ENCODE results near the gene DPP7. TPM values are rescaled to one million over a fixed set of nuclear protein-coding genes. Genes with fewer than 3 reads are reported as not detected.

Gene DPP7
- total and polyA plus RNA-seq, 10 of the 15 experiments (the other 5 are each of a cell fraction or from before 2014, with no cell fraction given): 0.68 to 245 (median 106) TPM

GRCh38 chr9:137070201-137070905 lies 44.2 kb downstream of the DPP7 start, which contains the start of gene SAPCD2 (continued):
- TF ChIP-seq PRDM15 (CRISPR knock-in tag; IDR thresholded peaks at IDR 0.05) (no peak), MEF2B (IDR thresholded peaks at IDR 0.05; ENCODE audit: partially characterized antibody, poor library complexity, severe bottlenecking) (no peak)

GRCh38 chr9:137069508-137070091 lies 44.9 kb downstream of the DPP7 start:
- Histone ChIP-seq H3K27ac (ENCODE audit: control insufficient read depth, insufficient read depth) (peak overlapping the region; percentile 10; the same call in 1 of the 2 replicates), H3K9ac (ENCODE audit: control insufficient read depth, insufficient read depth, low read length) (peak overlapping the region; percentile 56), H3K27me3 (replicated peaks in 1 of 2; ENCODE audit: control insufficient read depth in 2 of 2, insufficient read depth in 2 of 2, low read length in 1 of 2) (no peaks in the 10 kb centered on the region), H3K4me3 (peak overlapping the region; percentile 80), H3K79me2 (ENCODE audit: control insufficient read depth, insufficient read depth, low read length) (peaks cover 7% of the 10 kb centered on the region), H3K36me3 (ENCODE audit: control insufficient read depth in 2 of 2, insufficient read depth in 2 of 2, low read length in 1 of 2) (no peaks in the 10 kb centered on the region; a peak in 2 of 4 replicates), H4K20me1 (ENCODE audit: control insufficient read depth, insufficient read depth) (no peaks in the 10 kb centered on the region), H3K9me3 (replicated peaks; ENCODE audit: control insufficient read depth, insufficient read depth, low read length) (no peaks in the 10 kb centered on the region), H3K4me1 (ENCODE audit: control insufficient read depth, insufficient read depth, low read length) (peaks cover 27% of the 10 kb centered on the region), H2AFZ (ENCODE audit: control insufficient read depth, low read depth, low read length) (no peak overlapping the region), H3K4me2 (ENCODE audit: control insufficient read depth, insufficient read depth) (peak overlapping the region; percentile 90)
- no peak for TF ChIP-seq SMC3 (IDR thresholded peaks at IDR 0.05; ENCODE audit: borderline replicate concordance, low read length)
- TF ChIP-seq RB1 (IDR thresholded peaks at IDR 0.05; ENCODE audit: borderline replicate concordance): no peak
- TF ChIP-seq NFYB (IDR thresholded peaks at IDR 0.05; ENCODE audit: insufficient read depth, low read depth, low read length): no peak
- no peak for TF ChIP-seq NFYA (IDR thresholded peaks at IDR 0.05; ENCODE audit: borderline replicate concordance, low read depth, low read length)
- TF ChIP-seq TCF3 (IDR thresholded peaks at IDR 0.05; ENCODE audit: borderline replicate concordance, insufficient read depth, low read depth, low read length): 0 out of 2 replicates have a peak, but pooled peaks have one; percentile 10
- no peak for TF ChIP-seq PRDM15 (CRISPR knock-in tag; IDR thresholded peaks at IDR 0.05)
- CTCF ChIA-PET: interaction anchor here (0.7 to 7.9 kb wide), 10 partner anchors 9 to 167 kb away, joined by 3 to 80 read pairs (median 10); partner anchors contain the start of genes CYSRT1, MAN1B1 and RNF208
- WGBS (ENCODE audit: insufficient coverage, insufficient replicate concordance, low lambda C conversion rate, missing lambda C conversion rate): 3% methylated on average over 52 of the region's 52 CpGs
- no peak for ATAC-seq
- no peak for DNase-seq (ENCODE audit: low read depth, low spot score)
- RAD21 ChIA-PET (ENCODE audit: unreplicated experiment): interaction anchor here (0.6 to 5.0 kb wide), 12 partner anchors 14 to 281 kb away, joined by 3 to 24 read pairs (median 7); partner anchors contain the start of genes FUT7, MAN1B1 and RNF224
- POLR2A ChIA-PET: interaction anchor here (0.6 to 3.5 kb wide), 11 partner anchors 13 to 660 kb away, joined by 3 to 22 read pairs (median 4); partner anchors contain the start of genes CYSRT1 and MAN1B1
- SMC1A ChIA-PET (ENCODE audit: uncharacterized antibody, unreplicated experiment): interaction anchor here (1.4 to 7.2 kb wide), 4 partner anchors 12 to 26 kb away, joined by 3 to 30 read pairs (median 6); partner anchors contain the start of gene MAN1B1
- in situ Hi-C loops (cut with MboI): no loop called here
- no TSS peak for BruUV-seq (replicated peaks)
- no peak for FAIRE-seq
- intact Hi-C loops (cut with micrococcal nuclease; ENCODE audit: unreplicated experiment): loop anchor here (5.0 kb wide), 1 partner anchor 48 kb away; no protein-coding TSS in a partner anchor
